ENCODE measurements around the gene NLRP11.

The NLRP11 gene

DNA sequence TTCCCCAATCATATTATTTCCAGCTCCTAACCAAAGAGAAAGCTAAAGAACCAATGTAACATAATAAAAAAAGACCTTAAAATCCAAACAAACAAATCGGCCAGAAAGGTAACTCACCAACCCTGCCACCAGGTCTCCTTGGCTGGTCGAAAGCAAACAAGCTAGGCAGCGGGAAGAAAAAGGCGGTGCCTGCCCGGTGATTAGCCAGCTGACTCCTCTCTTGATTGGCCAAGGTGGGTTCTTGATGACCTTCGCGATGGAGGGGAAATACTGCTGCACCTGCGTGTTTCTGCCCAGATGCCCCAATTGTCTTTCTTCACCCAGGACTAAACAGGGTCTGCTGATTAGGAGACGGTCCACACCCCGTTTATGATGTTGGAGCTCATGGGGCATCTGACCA lies at the start of gene NLRP11:
Gene NLRP11, minus strand, starts transcription at position 154 of the 400 bp plus-strand sequence. CDS start 13,825 bp downstream, outside the sequence.
- DNase-seq, result no peak

DNA sequence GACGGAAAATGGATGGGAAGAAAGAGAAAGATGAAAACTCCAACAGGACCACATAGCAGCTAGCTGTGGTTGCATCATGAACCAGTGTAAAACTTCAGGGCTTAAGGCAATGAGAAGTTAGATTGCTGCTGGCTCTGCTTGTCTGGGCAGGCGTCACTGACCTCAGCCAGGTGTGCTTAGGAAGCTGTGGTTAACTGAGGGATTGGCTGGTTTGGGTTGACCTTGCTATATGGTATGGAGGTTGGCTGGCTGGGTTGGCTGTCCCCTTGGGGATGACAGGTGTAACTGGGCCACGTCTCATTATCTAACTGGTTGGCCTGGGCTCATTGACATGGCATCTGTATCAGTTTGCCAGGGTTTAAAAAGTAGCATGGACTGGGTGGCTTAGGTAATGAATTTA lies 45.4 kb upstream of the NLRP11 start:
- no peak for DNase-seq

DNA sequence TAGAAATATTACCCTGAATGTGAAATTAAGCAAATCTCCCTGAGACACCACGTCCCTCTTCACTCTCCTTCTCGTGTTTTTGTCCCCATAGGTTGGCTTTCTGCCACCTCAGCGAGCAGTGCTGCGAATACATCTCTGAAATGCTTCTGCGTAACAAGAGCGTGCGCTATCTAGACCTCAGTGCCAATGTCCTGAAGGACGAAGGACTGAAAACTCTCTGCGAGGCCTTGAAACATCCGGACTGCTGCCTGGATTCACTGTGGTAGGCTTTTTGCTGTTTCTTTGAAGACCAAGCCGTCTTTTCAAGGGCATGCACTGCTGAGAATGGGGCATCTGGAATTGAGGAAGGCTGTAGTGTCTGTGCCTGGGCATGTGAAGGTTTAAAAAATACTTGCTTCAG lies 38.9 kb upstream of the NLRP11 start:
- no peak for DNase-seq

DNA sequence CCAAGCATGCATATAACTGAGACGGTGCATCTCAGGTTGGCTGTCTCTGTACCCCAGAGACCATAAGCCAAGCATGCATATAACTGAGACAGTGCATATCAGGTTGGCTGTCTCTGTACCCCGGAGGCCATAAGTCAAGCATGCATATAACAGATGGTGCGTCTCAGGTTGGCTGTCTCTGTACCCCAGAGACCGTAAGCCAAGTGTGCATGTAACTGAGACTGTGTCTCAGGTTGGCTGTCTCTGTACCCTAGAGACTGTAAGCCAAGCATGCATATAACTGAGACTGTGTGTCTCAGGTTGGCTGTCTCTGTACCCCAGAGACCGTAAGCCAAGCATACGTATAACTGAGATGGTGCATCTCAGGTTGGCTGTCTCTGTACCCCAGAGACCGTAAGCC lies 35.3 kb upstream of the NLRP11 start:
- DNase-seq, result no peak

DNA sequence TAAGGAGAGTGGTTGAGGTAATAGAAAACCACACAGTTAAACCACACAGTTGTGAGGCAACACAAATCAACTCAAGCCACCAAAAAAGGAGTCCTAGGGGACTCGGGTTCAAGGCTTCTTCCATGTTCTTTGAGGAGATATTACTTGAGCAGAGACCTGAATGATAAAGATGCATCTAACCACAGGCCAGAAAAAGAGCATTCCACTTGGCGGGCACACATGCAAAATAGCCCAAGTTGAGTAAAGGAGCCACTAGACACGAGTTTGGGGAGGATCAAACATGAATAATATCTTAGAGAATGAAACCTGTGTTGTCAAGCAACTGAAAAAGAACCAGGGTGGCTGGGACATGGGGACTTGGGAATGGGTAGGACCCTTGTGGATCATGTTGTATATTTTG lies 34.7 kb upstream of the NLRP11 start:
- no peak for DNase-seq

DNA sequence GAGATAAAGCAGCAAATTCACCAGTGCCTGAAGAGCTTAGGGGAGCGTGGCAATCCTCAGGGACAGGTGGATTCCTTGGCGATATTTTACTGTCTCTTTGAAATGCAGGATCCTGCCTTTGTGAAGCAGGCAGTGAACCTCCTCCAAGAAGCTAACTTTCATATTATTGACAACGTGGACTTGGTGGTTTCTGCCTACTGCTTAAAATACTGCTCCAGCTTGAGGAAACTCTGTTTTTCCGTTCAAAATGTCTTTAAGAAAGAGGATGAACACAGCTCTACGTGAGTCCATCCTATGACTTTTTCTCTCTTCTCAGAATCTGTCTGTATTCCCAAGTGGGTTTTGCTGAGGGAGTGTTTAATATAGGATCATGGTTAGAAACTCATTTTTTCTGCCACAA lies 27.2 kb upstream of the NLRP11 start:
- no peak for DNase-seq

DNA sequence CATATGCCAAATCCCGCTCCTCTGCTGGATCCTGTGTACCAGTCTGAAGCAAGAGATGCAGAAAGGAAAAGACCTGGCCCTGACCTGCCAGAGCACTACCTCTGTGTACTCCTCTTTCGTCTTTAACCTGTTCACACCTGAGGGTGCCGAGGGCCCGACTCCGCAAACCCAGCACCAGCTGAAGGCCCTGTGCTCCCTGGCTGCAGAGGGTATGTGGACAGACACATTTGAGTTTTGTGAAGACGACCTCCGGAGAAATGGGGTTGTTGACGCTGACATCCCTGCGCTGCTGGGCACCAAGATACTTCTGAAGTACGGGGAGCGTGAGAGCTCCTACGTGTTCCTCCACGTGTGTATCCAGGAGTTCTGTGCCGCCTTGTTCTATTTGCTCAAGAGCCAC lies 26.6 kb upstream of the NLRP11 start:
- no peak for DNase-seq

DNA sequence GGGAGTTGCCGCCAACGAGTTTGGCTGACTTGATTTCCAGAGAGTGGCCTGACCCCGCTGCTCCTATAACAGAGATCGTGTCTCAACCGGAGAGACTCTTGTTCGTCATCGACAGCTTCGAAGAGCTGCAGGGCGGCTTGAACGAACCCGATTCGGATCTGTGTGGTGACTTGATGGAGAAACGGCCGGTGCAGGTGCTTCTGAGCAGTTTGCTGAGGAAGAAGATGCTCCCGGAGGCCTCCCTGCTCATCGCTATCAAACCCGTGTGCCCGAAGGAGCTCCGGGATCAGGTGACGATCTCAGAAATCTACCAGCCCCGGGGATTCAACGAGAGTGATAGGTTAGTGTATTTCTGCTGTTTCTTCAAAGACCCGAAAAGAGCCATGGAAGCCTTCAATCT lies 26.2 kb upstream of the NLRP11 start:
- no peak for DNase-seq

DNA sequence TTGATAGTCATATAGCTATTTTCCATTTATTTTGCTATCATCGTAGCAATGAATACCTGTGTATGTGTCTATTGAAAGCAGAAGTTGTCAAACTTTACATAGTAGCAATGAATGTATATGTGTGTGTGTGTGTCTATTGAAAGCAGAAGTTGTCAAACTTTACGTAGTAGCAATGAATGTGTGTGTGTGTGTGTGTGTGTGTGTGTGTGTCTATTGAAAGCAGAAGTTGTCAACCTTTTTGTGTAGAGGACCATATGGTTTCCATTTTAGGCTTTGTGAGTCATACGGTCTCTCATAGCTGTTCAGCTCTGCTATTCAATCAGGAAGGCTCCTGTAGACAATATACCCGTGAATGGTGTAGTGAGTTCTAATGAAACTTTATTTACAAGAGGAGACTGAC lies 25.4 kb upstream of the NLRP11 start:
- DNase-seq, result no peak

DNA sequence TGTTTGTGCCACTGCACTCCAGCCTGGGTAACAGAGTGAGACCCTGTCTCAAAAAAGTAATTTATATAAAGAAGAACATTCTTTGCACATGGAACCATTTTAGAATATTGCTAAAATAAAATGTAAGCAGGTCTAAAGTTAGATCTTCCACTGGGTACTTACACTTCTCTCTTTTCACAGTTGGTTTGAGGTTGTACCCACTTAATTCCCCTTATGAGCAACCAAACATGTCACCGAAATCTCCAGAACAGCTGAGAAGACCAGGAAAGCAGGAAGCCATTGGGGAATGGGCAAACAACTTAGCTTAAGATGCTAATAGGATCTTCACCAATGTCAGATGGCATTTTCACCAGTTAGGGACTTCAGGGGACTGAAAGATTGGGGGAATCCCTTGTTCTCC lies 23.4 kb upstream of the NLRP11 start:
- no peak for DNase-seq

DNA sequence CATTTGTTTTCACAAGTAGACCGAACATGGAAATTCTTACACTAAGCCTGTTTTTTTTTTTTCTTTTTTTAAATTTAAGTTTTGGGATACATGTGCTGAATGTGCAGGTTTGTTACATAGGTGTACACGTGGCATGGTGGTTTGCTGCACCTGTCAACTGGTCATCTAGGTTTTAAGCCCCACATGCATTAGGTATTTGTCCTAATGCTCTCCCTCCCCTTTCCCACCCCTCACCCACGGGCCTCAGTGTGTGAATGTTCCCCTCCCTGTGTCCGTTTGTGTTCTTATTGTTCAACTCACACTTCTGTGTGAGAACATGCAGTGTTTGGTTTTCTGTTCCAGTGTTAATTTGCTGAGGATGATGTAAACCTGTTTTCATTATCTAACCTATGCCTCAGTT lies 7.1 kb upstream of the NLRP11 start:
- DNase-seq, result no peak

DNA sequence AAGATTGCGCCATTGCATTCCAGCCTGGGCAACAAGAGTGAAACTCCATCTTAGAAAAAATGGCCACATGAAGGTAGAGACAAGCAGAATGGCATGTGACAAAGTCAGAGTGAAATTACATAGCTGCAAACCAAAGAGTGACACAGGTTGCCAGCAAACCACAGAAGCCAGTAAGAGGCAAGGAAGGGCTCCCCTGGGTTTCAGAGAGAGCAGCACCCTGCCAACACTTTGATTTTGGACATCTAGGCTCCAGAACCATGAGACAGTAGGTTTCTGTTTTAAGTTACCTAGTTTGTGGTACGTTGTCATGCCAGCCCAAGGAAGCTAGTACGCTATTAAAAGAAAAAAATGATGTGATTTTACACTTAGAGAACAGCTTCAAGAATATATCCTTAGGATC lies 6.5 kb upstream of the NLRP11 start:
- no peak for DNase-seq

DNA sequence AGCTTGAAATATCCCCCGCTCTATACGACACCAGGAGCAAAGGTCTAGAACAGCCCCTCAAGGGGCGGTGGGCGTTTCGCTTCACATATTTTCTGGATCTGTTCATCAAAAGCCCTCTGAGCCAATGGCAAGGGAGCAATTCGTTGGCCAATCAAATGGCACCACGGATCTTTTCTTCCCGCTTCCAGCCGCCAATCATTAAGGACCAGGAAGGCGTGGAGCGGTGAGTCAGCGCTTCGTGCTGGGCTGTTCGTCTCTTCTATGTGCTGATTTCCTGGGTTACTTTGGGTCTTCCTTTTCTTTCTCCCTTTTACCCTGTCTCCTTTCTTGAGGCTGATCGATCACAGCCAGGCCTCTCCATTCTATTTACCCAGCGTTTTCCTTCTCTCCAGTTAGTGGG lies 4.5 kb upstream of the NLRP11 start, which contains the start of gene NLRP4:
Gene NLRP4, plus strand, starts transcription at position 201 of the 400 bp plus-strand sequence. CDS start 15,541 bp downstream, outside the sequence.
- DNase-seq, result no peak

DNA sequence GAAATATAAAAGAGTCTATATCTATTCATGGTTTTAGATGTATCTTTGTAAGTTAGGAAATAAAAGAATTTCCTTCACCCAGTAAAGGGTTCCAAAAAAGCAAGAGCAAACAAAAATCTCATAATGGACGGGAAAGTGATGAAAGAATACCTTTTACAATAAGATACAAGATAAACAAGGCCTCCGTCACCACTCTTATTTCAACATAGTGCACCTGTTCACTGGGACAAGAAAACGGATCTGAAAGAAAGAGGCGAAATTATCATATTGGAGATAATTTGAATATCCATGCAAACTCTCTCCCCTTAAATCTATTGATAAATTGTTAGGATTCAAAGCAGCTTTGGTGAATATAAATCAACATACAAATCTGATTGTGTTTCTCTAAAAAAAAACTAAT lies 877 bp upstream of the NLRP11 start:
- no peak for DNase-seq

DNA sequence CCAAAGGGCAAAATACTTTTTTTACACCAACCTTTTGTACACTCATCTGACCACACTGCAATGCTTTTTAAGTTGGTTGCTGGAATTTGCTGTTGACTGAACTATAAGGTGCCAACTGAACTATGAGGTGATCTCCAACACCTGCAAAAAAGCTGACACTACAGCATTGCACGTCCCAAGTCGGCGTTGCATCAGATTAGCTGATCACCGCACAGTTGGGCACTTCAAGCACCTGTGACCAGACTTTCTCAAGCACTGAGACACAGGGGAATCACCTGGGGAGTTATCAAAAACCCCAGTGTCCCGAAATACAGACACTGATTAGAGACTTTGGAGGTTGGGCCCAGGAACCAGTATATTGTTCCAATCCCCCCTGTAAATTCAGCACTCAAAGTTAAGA lies 1.1 kb downstream of the NLRP11 start:
- no peak for DNase-seq

DNA sequence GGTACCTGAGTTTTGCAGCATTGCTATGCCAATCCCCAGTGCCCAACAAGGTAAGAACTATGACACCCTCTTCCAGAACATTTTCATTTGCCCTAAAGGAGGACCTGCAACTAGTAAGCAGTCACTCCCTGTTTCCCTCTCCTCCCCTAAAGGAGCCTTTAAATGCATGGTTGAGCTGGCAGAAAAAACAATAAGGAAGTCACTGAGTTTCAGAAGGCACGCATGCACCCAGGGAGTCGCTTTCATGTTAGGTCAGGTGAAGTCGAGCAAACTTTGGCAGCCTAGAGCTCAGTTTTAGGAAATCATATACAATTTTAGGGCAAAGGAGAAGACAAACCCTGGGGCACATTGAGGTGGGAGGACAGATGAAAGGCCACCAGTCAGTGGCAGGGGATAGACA lies 11.8 kb downstream of the NLRP11 start:
- DNase-seq, result no peak

DNA sequence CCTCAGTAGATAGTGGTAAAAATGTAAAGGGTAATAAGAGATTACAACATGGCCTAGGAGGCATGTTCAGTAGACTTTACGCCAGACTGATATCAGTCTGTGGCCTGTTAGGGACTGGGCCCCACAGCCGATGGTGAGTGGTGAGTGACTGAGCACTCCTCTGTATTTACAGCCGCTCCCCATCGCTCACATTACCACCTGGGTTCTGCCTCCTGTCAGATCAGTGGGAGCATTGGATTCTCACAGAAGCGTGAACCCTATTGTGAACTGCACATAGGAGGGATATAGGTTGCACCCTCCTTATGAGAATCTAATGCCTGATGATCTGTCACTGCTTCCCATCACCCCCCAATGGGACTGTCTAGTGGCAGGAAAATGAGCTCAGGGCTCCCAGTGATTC lies 17.9 kb downstream of the NLRP11 start:
- DNase-seq, result no peak

DNA sequence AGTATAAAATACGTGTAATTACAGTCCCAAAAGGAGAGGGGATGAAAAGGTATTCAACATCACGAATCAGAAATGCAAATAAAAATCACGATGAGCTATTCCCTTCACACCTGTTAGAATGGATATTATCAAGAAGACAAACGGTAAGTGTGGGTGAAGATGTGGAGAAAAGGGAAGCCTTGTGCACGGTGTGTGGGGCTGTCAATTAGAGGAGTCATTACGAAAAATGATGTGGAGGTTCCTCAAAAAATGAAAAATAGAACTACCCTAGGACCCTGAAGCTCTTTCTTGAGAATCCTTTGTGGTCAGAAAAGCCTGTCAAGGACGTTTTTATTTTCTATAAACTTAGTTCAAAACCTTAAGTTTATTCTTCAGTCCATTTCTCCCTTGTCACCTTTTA lies 19.4 kb downstream of the NLRP11 start:
- DNase-seq, result no peak

DNA sequence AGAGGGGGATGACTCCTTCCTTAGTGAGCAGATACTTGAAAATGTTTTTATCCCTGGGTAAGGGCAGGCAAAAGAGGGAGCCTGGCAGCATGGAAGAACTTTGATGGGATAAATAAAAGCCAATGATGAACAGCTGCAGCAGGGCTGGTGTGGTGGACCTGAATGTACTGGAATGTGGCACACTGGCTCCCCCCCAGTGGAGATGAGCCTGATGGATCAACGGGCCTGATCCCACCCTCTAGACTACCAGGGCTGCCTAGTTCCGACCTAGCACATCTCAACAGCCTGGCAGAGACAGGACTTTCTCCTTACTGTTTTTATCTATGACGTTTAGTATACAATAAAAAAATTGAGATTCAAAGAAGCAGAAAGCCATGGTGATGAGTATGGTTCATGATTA lies 20.5 kb downstream of the NLRP11 start:
- no peak for DNase-seq

DNA sequence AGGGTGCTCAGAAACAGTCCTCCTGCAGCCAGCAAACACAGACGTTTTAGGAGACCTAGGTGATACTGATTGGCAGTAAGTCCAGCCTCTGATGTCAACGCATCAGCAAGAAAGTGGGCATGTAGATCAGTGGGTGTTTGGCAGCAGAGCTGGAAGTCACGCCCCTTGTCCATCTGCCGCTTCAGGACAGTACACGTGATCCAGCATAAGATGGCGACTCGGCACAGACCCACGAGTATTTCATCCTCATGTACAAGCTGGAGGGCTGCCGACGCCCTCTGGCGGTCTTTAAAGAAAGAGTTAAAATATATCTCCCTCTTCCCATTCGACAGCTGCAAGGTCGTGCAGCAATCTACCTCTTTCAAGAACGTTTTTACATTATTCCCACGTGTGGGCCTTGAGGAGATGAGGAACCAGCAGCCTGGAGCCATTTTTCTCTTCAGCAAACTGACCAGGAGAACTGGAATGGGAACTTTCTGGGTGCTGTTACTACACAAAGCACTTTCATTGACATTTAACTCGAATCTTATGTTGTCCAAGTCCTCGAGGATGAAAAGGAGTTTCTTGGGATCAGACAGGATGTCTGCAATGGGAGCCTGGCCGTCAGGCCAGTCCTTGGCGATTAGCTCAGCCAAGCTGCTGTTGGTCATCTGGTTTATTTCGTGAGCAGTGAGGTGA lies 22.3 kb downstream of the NLRP11 start:
- DNase-seq, result no peak

DNA sequence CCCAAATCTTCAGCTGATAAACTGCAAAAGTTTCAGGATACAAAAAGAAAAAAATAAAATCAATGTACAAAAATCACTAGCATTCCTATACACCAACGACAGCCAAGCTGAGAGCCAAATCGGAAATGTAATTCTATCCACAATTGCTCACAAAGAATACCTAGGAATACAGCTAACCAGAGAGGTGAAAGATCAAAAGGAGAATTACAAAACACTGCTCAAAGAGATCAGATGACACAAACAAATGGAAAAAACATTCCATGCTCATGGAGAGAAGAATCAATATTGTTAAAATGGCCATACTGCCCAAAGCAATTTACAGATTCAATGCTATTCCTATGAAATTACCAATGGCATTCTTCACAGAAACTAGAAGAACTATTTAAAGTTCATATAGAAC lies 29.5 kb downstream of the NLRP11 start:
- no peak for DNase-seq

DNA sequence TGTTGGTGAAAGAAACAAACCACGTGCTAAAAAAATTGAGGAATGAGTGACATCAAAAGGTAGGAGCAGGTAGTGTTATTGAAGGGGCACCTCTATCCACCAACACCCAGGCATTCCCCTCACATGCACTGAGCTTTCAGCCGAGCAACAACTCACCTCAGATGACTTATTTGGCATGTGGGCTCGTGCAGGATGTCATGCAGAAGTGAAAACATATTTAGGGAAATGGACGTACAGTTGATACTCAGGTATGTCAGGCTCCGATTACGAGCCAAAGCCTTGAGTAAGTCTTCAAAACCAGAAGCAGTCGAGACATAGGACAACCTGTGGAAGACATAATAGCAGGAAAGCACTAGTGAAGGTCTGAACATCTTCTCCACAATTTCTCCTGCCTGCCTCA lies 30.4 kb downstream of the NLRP11 start:
- DNase-seq, result no peak

DNA sequence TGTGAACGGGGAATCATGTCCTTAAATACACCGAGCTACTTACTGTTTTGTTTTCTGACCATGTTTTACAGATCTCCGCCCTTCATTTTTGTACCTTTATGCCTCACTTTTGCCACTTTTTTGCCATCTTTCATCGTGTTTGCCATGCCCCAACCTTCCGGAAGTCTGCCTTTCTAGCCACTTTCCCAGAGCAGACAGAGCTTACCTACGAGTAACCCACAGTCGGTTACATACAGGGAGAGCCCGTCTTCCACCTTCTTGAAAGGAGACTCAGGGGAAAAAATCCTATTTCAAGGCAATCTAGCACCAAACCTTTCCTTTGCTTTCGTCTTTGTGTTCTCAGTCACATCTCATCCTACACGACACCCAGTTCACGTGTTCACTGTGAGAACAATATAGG lies 36.8 kb downstream of the NLRP11 start:
- DNase-seq, result no peak

DNA sequence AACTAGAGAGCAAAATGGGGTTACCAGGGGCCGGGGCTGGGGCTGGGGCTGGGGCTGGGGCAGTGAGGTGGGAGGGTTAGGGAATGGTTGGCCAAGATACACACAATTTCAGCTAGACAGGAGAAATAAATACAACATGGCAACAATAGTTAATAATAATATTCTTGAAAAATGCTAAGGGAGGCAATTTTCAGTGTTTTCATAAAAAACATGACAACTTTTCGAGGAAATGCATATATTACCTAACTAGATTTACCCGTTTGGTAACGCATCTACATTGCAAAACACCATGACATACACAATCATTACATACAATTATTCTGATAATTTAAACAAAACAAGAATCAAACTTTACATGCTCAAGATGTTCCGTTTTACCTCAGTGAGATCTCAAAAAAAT lies 50.7 kb downstream of the NLRP11 start:
- no peak for DNase-seq

DNA sequence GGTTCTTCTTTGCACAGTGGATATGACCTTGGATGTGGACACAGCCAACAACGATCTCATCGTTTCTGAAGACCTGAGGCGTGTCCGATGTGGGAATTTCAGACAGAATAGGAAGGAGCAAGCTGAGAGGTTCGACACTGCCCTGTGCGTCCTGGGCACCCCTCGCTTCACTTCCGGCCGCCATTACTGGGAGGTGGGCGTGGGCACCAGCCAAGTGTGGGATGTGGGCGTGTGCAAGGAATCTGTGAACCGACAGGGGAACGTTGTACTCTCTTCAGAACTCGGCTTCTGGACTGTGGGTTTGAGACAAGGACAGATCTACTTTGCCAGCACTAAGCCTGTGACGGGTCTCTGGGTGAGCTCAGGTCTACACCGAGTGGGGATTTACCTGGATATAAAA lies 53.5 kb downstream of the NLRP11 start:
- no peak for DNase-seq

DNA sequence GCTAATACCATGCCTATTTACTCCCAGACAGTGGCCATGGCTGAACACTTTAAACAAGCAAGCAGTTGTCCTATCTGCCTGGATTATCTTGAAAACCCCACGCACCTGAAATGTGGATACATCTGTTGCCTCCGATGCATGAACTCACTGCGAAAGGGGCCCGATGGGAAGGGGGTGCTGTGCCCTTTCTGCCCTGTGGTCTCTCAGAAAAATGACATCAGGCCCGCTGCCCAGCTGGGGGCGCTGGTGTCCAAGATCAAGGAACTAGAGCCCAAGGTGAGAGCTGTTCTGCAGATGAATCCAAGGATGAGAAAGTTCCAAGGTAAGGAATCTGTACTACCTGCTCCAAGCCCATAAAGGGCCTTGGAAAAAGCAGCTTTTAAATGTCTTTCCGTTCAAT lies 54.3 kb downstream of the NLRP11 start:
- no peak for DNase-seq
